Central memory CD4-positive, alpha-beta T cell (primary cell): ENCODE results near the gene ARID1B.

Source experiments
- DNase-seq: peaks from one replicate; pipeline ENCODE4 v3.0.0; 2022

Gene ARID1B

GRCh38 chr6:157116426-157116825 is 339.2 kb downstream of the ARID1B start:
- DNase-seq: no peak

- no peak for DNase-seq
Measured at GRCh38 chr6:157117431-157118095, 340.4 kb downstream of the ARID1B start.

- no peak for DNase-seq
Measured at GRCh38 chr6:157119502-157120027, 342.4 kb downstream of the ARID1B start.

GRCh38 chr6:157120534-157121232 is 343.5 kb downstream of the ARID1B start:
- no peak for DNase-seq

GRCh38 chr6:157121897-157122296 is 344.7 kb downstream of the ARID1B start:
- no peak for DNase-seq

GRCh38 chr6:157123234-157123633 is 346.1 kb downstream of the ARID1B start:
- no peak for DNase-seq

- DNase-seq: no peak
Measured at GRCh38 chr6:157124485-157125254, 347.5 kb downstream of the ARID1B start.

- no peak for DNase-seq
Measured at GRCh38 chr6:157125531-157125930, 348.4 kb downstream of the ARID1B start.

- no peak for DNase-seq
Measured at GRCh38 chr6:157126183-157127098, 349.3 kb downstream of the ARID1B start.

- DNase-seq: no peak
Measured at GRCh38 chr6:157128235-157128775, 351.1 kb downstream of the ARID1B start.

- no peak for DNase-seq
Measured at GRCh38 chr6:157131250-157131649, 354.1 kb downstream of the ARID1B start.

- DNase-seq: no peak
Measured at GRCh38 chr6:157133856-157134255, 356.7 kb downstream of the ARID1B start.

- no peak for DNase-seq
Measured at GRCh38 chr6:157134402-157135047, 357.3 kb downstream of the ARID1B start.

GRCh38 chr6:157135691-157136090 is 358.5 kb downstream of the ARID1B start:
- DNase-seq: no peak

- no peak for DNase-seq
Measured at GRCh38 chr6:157137501-157137900, 360.3 kb downstream of the ARID1B start.

- DNase-seq: no peak
Measured at GRCh38 chr6:157139054-157139708, 362.0 kb downstream of the ARID1B start.

GRCh38 chr6:157143171-157143889 is 366.2 kb downstream of the ARID1B start:
- no peak for DNase-seq

- no peak for DNase-seq
Measured at GRCh38 chr6:157143890-157144798, 367.0 kb downstream of the ARID1B start.
